Measurements from ENCODE around the gene KIAA0586.
A peak's percentile ranks its signal among the peaks of the same experiment; 100 is the strongest.
"Not testable (repeated sequence)": the region's sequence is repeated elsewhere in the genome, so short reads cannot be mapped to it uniquely, and the experiment has no call there.

Gene KIAA0586

DNA sequence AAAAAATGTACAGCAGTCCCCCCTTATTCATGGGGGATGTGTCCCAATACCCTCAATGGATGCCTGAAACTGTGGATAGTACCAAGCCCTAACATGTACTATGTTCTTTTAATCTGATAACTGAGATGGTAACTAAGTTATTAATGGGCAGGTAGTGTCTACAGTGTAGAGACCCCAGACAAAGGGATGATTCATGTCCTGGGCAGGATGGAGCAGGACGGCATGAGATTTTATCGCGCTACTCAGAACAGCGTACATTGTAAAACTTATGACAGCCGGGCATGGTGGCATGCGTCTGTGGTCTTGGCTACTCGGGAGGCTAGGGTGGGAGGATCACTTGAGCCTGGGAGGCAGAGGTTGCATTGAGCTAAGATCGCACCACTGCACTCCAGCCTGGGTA is 37.1 kb downstream of the KIAA0586 start:
- DNase-seq (ENCODE audit: low read depth): no peak

DNA sequence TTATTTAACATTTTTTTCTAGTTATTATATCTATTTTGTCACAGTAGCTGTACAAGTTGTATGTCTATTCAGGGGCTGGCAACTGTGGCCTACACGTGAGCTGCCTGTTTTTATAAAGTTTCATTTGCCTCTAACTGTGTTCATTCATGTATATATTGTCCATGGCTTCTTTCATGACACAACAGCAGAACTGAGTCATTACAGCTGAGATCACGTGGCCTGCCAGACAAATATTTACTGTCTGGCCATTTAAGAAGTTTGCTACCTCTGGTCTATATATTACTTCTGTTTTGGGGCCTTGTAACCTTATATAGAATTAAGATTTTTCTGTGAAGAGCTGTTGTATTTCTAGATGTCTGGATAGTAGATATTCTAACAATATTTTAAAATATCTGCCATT is 37.9 kb downstream of the KIAA0586 start:
- no peak for DNase-seq (ENCODE audit: low read depth)

DNA sequence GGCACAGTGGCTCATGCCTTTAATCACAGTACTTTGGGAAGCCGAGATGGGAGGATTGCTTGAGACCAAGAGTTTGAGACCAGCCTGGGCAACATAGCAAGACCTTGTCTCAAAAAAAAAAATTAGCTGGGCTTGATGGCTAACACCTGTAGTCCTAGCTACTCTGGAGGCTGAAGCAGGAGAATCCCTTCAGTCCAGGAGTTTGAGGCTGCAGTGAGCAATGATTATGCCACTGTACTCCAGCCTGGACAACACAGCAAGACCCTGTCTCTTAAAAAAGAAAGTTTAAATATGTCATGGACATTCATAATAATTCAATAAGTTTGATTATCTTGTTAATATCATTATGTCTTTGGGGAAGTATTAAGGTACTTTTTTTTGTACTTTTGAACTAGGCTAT is 38.9 kb downstream of the KIAA0586 start:
- DNase-seq (ENCODE audit: low read depth): no peak

DNA sequence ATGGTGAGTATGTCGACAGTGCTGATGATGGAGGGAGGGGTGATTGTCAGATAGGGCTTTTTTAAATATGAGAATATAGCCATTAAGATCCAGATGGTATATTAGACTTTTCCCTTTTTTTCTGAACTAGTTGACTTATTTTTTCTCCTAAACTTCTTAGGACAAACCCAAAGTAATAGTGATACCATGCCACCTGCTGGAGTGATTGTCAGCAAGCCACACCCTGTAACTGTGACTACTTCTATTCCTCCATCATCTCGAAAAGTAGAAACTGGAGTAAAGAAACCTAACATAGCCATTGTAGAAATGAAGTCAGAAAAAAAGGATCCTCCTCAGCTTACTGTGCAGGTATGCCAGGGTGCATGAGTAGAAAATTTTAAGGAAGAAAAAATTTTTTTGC is 40.1 kb downstream of the KIAA0586 start:
- DNase-seq (ENCODE audit: low read depth): no peak

DNA sequence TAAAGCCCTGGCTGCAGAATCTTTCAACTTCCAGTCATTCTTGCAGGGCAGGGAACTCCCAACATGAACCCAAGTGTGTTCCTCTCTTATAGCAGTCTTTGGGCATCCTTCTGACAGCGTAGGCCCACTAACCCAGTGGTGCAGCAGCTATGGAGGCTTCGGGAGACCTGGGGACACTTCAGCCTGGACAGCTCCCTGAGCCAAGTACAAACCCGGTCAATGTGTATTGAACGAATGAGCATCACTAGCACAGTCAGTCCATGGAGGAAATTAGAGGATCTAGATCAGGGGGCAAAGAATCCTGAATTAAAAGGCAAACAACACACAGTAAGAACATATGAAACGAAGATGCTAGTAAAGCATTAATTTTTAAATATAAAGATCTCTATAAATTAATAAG is 41.8 kb downstream of the KIAA0586 start:
- DNase-seq (ENCODE audit: low read depth): no peak

DNA sequence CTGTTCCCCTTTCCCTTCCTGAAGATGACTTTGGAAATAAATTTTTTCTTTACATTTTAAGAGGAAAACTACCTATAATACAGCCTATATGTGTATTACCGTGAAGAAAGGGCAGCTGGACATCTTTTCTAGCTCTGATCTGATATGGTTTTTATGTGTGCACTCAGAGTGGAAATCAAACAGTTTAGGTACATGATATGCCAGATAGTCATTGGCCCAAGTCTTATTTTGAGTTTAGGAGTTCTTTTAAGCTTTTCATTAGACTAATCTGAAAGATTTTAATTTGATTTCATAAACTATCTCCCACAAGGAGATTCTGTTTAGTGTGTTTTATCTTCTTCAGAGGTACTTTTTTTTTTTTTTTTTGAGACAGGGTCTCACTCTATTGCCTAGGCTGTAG is 48.8 kb downstream of the KIAA0586 start:
- DNase-seq (ENCODE audit: low read depth): no peak

DNA sequence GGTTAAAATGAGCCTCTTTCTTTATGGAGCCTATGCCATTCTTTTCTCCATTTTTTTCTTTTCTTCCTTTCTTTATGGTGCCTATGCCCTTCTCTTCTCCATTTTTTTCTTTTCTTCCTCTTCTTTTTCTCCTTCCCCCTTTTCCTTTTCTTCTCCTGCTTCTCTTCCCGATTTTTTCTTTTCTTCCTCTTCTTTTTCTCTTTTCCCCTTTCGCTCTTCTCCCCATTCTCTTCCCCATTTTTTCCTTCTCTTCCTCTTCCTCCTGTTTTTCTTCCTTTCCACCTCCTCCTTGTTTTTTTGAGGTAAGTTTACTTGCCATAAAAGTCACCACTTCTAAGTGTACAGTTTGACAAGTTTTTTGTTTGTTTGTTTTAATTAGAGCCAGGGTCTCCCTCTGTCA is 50.1 kb downstream of the KIAA0586 start:
- no peak for DNase-seq (ENCODE audit: low read depth)

DNA sequence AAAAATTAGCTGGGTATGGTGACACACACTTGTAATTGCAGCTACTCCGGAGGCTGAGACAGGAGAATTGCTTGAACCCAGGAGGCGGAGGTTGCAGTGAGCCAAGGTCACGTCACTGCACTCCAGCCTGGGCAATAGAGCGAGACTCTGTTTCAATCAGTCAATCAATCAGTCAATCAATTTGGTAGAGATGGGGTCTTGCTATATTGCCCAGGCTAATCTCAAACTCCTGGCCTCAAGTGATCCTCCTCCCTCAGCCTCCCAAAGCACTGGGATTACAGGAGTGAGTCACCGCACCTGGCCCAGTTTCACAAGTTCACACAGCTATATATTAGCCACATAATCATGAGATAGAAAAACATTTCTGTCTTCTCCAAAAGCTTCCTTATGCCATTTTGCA is 50.8 kb downstream of the KIAA0586 start:
- DNase-seq (ENCODE audit: low read depth): not testable (repeated sequence)

DNA sequence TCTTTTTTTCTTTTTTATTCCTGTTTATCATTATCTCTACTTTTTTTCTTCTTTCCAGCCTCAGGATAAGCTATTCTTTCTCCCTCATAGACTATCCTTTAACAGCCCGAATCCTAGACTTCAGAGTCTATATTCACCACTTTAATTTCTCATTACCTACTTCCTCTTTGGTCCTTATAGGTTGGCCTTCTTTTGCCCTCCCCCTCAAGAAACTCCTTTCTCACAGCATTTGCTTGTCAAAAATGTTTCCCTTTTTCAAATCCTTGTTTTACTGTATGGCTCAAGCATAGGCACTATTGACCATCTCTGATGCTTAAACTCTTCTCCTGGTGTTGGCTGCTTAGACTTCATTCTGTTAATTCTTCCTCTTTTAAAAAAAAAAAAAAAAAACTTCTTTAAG is 52.5 kb downstream of the KIAA0586 start:
- no peak for DNase-seq (ENCODE audit: low read depth)

DNA sequence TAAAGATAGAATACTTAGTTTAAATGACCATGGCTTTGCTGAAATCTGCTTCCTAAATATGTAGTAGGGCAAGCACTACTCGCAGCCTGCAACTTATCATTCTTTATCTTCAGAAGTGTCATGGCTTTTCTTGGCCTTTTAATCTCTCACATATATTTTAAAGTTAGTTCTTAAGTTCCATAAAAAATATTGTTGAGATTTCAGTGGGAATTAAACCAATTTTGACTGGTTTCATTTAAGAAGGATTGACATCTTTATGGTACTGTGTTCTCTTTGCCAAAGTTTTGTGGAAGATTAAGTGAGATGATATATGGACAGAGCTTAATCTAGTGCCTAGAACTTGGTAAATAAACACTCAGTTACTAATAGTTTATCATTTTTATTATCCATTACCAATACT is 56.7 kb downstream of the KIAA0586 start:
- no peak for DNase-seq (ENCODE audit: low read depth)

DNA sequence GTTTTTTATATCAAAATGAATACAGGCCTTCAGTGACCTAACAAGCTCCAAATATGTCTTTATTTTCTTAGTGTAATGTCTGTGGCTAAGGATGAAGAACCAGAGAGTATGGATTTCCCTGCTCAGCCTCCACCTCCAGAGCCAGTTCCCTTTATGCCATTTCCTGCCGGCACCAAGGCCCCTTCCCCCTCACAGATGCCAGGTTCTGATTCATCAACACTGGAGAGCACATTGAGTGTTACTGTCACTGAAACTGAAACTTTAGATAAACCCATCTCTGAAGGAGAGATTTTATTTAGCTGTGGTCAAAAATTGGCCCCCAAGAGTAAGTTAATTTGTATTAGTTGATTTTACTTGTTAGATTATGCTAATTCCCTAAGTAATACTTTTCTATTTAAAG is 61.0 kb downstream of the KIAA0586 start:
- DNase-seq (ENCODE audit: low read depth): no peak

DNA sequence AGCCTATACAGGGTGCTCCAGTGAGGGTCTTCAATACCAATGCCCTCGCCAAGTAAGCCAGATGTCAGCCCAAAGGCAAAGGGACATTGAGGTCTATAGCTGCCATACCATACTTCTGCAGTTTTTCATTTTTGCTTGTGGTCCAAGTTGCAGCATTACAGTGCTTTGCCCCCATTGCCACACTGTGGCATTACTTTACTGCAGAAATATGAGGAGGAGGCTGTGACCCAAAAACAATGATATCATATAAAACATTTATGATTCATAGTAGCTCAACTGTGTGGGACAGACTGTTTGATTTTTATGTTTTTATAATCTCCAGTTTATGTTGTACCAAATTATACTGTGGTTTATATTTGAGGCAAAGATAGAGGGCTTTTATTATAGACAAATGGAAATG is 64.1 kb downstream of the KIAA0586 start:
- no peak for DNase-seq (ENCODE audit: low read depth)

DNA sequence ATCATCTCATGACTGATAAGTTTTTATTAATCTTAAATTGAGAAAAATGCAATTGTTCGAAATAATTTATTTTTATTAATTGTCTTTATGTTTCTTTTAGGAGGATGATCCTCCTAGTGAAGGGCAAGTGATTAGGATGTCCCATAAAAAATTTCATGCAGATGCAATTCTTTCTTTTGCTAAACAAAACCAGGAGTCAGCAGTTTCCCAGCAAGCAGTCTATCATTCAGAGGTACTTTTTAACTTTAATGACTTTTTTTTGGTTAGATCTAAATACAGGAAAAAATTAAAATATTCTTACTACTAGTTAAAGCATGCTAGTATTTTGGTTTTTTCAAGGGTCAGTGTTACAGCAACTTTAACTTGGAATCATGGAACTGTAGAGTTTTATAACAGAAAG is 64.5 kb downstream of the KIAA0586 start:
- DNase-seq (ENCODE audit: low read depth): no peak

DNA sequence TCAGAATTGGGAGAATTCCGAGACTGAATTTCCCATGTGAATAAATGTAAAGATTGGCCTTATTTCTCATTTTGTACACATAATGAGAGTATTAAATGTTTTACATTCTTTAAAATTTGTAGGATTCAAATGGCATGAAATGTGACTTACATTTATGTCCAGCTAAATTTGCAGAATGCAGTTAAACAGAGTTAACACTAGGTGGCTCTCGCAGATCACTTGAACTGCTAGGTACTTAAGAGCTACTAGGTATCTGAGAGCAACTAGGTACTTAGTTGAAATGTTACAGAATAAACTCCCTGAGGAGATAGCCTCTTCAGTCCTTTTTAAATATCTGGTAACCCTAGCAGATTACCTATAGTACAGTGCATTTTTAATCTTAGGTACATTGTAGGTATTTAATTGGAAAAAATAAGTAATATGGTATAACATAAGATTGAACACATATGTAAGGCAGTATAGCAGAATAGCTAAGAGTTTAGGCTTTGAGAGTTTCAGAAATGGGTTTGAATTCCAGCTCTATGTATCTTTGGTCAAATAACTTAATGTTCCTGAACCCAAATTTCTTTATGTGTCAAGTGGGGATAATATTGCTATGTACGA is 73.8 kb downstream of the KIAA0586 start:
- peak; percentile 18 for DNase-seq (ENCODE audit: low read depth)

DNA sequence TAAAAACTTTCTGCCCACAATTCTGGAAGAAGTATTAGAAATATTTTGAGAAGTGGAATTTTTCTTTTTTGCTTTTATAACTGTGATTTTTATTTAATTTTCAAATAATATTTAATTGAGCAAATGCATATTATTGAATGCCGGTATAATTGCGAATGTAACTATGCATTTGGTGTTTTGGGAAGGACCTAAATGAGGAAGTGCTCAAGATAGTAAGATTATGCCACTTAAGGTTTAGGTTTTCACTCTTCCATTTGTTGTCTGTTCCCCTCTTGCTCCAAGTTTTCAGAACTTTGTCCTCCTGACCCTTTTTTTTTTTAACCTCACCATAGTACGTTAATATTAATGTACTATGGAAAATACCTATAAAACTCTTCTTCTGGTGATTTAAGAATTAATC is 85.8 kb downstream of the KIAA0586 start:
- DNase-seq (ENCODE audit: low read depth): no peak

DNA sequence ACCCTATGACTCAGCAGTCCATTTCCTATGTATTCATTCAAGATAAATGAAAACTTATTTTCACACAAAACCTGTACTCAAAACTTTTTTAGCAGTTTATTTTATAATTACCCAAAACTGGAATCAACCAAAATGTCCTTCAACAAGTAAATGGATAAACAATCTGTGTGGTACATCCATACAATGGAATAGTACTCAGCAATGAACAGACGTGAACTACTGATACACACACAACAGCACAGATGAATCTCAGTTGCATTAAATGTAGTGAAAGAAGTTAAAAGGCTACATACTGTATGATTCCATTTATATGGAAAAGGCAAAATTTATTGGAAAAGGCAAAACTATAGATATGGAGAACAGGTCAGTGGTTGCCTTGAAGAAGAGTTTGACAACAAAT is 90.1 kb downstream of the KIAA0586 start:
- DNase-seq (ENCODE audit: low read depth): no peak

DNA sequence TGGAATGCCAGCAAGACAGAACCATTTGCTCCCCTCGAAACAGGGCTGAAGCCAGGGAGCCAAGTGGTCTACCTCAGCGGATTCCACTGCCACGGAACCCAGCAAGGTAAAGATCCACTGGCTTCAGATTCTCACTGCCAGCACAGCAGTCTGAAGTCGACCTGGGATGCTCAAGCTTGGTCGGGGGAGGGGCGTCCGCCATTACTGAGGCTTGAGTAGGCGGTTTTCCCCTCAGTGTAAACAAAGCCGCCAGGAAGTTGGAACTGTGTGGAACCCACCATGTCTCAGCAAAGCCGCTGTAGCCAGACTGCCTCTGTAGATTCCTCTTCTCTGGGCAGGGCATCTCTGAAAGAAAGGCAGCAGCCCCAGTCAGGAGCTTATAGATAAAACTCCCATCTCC is 98.2 kb downstream of the KIAA0586 start:
- DNase-seq (ENCODE audit: low read depth): not testable (repeated sequence)

DNA sequence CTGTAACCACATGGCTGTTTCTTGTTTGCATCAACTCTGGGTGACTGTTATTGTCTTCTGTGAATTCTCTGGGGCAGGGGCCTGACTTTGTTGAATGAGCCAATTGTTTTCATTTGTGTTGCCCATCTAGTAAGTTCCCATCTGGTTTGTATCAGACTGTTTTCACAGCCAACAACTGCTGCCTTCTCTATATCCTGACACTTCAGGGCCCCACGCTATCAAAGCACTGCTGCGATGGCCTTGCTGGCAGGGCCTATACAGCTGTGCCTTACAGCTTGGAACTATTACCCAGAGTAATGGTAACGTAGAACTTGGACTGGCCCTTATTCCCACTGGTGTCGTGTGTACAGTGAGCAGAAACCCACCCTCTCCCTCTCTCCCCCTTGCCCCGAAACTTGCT is 105.9 kb downstream of the KIAA0586 start:
- no peak for DNase-seq (ENCODE audit: low read depth)

DNA sequence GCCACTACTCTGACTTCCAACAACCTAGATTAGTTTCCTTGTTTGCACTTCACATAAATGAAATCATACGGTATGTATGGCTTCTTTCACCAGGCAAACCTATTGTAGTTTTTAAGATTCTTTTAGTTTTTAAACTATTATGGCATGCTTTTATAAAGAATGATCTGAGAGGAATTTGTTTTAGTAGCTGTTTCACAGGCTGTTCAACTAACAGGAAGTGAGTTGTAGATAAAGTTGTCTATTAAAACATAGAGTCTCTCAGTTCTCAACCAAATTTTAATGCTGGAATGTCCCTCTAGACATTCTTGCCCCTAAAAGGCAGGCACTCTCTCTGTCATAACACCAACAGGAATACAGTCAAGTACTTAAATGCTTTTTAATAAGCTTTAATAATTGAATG is 107.5 kb downstream of the KIAA0586 start:
- DNase-seq (ENCODE audit: low read depth): no peak

DNA sequence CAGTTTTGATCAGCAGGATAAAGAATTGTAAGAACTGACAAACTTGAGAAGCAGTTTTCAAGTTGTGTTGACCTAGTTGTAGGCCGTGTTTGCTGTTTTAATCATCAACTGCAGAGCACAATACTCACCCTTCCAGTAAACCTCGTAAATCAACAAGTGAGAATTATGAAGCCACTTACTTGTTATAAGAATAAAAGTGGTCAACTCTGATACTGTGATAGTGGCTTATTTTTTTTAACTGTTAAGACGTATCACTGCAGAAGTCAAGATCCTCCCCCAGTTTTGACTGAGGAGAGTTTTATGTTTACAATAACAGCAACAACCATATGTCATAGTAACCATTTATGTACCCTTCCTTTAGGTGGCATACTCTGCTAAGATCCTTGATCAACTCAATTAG is 109.5 kb downstream of the KIAA0586 start:
- DNase-seq (ENCODE audit: low read depth): no peak

DNA sequence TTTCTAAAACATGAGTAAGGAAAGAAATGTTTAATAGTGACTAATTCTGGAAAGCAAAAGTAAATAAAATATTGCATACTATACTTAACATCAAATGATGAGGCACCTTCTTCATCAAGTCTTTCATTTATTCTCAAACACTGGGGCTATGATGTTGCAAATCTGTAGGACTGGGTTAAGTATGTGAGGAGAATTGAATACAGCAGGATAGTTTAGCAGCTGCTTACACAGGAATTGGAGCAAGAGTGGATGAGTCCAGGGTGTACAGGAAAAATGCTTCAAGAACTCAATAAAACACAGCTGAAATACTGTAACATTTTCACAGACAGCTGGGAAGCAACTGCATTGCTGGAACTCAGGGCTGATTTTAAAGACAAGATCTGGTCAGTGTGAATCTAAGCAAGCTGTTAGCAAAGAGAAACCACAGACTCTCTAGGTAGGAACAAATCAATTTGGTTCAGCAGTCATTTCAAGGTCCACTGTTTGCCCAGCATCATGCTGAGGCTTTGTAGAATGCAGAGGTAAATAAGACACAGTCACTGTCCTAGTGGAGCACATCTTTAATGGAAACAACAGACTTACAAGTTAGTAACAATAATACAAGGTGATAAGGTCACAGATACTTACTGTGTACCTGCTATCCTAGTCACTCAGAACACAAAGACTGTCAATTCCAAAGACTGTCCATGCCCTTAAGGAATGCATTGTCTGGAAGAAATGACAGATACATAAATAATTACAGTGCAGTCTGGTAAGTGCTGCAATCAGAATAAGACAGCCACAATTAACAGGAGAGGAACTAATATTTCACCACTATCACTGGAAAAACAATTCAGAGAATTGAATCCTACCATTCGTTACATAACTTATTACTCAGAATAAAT is 113.5 kb downstream of the KIAA0586 start:
- no peak for DNase-seq (ENCODE audit: low read depth)

DNA sequence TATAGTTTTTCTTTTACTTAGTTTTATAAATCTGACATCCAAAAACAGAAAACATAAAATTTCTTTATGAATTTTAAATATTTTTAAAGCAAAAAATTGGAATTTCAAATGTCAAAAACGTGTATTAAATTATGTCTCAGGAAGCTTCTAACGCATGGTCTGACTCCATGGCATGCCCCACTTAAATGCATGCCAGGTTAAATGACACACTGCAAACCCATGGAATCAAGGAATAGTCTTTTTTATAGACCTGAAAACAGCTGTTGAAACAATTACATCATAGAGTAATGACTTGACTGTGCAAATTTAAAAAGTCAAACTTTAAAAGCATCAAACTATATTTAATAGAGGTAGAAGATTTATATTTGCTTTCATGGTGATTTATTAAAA is 114.1 kb downstream of the KIAA0586 start:
- no peak for DNase-seq (ENCODE audit: low read depth)

DNA sequence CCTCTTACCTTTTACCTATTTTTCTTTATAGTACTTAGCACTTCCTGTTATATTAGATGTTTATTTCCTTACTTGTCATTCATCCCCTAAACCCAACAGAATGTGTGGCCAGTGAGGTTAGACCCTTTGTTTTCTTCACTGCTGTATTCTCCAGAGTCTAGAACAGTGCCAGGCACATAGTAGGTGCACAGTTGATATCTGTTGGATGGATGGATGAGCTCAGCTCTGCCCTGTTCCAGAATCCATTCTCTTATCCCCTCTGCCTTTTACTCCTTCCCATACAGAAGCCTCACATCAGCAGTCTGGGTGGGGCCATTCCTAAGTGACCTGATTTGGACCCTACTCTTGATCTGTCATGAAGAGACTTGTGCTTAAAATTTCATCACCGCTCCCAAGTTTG is 115.7 kb downstream of the KIAA0586 start:
- no peak for DNase-seq (ENCODE audit: low read depth)

DNA sequence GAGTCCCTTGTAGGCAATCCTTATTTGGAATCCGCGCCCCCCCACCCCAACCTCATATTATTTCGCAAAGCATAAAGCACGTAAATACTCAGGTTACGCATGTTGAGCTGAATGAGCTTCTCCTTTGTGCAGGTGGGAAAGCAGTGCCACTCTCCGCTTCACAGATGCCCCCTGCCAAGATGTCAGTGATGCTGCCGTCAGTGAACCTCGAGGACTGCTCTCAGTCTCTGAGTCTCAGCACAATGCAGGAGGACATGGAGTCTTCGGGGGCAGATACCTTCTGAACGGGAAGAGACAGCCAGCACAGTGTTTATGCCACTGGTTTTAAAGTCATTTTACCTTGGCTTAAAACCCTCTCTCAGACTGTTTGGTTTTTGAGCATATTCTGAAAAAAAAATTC is 120.1 kb downstream of the KIAA0586 start:
- DNase-seq (ENCODE audit: low read depth): no peak

Measured in CMK (cell line).